Activated CD4-positive, alpha-beta memory T cell treated with anti-CD3 and anti-CD28 coated beads, Interleukin-2, amount 10 ng/mL, durations not matched to agents 7 days and 5 days (primary cell): Measurements from ENCODE around the gene UTS2R. TPM values are rescaled to one million over a fixed set of nuclear protein-coding genes. Genes with fewer than 3 reads are reported as not detected.
A peak's percentile ranks its signal among the peaks of the same experiment; 100 is the strongest.

Source experiments
- CTCF ChIA-PET: fragments of 350-600 bp; sonication (Branson Sonifier 250); formaldehyde crosslinking; loops from one replicate; lab custom pipeline; 2021; ENCODE audit warnings: antibody characterized with exemption, inconsistent platforms; lab: Charles Lee
- POLR2A ChIA-PET: fragments of 350-600 bp; sonication (Branson Sonifier 250); formaldehyde crosslinking; loops from one replicate; lab custom pipeline; 2021; ENCODE audit warnings: antibody characterized with exemption; lab: Charles Lee
- DNase-seq: peaks from one replicate; pipeline ENCODE4 v3.0.0-alpha.2; 2020
- H3K27ac Mint-ChIP-seq: one replicate; pipeline ENCODE4 v1.8.0; 2021; ENCODE audit warnings: mild to moderate bottlenecking, mixed read lengths
- H3K27me3 Mint-ChIP-seq: one replicate; pipeline ENCODE4 v1.8.0; 2021; ENCODE audit warnings: mixed read lengths
- H3K36me3 Mint-ChIP-seq: one replicate; pipeline ENCODE4 v1.8.0; 2021; ENCODE audit warnings: low read depth, mixed read lengths
- H3K4me1 Mint-ChIP-seq: one replicate; pipeline ENCODE4 v1.8.0; 2021; ENCODE audit warnings: mixed read lengths
- H3K4me3 Mint-ChIP-seq: one replicate; pipeline ENCODE4 v1.8.0; 2021; ENCODE audit warnings: mild to moderate bottlenecking, mixed read lengths
- H3K9me3 Mint-ChIP-seq: one replicate; pipeline ENCODE4 v1.8.0; 2021; ENCODE audit warnings: mixed read lengths
- total RNA-seq, 2 experiments: library from RNA; stranded (reverse); gene quantifications; one replicate each; pipeline ENCODE4 v1.2.3, GENCODE V29; 2021

UTS2R gene
- total RNA-seq, 2 experiments from 2014 or later, result not detected

- CTCF ChIA-PET, result no interaction called here
- POLR2A ChIA-PET, result no interaction called here
- H3K4me3 Mint-ChIP-seq, result no peak overlapping the region
- peaks cover 3% of the 10 kb centered on the region for H3K36me3 Mint-ChIP-seq
- no peak for DNase-seq
- H3K27ac Mint-ChIP-seq, result no peak overlapping the region
- no peaks in the 10 kb centered on the region for H3K9me3 Mint-ChIP-seq
- no peaks in the 10 kb centered on the region for H3K4me1 Mint-ChIP-seq
- H3K27me3 Mint-ChIP-seq, result no peaks in the 10 kb centered on the region
Measured at GRCh38 chr17:82392941-82393340, 21.4 kb downstream of the UTS2R start.

- no peak for DNase-seq
- Mint-ChIP-seq H3K4me3 (no peak overlapping the region), H3K27ac (no peak overlapping the region), H3K9me3 (no peaks in the 10 kb centered on the region), H3K36me3 (peaks cover 3% of the 10 kb centered on the region), H3K4me1 (no peaks in the 10 kb centered on the region), H3K27me3 (no peaks in the 10 kb centered on the region)
- CTCF ChIA-PET, result no interaction called here
- POLR2A ChIA-PET, result no interaction called here
Measured at GRCh38 chr17:82394278-82394677, 22.7 kb downstream of the UTS2R start.

- no peak overlapping the region for H3K4me3 Mint-ChIP-seq
- ChIA-PET POLR2A (no interaction called here), CTCF (no interaction called here)
- H3K36me3 Mint-ChIP-seq, result peaks cover 7% of the 10 kb centered on the region
- no peak overlapping the region for H3K27ac Mint-ChIP-seq
- no peaks in the 10 kb centered on the region for H3K9me3 Mint-ChIP-seq
- H3K4me1 Mint-ChIP-seq, result peaks cover 16% of the 10 kb centered on the region
- DNase-seq, result no peak
- no peaks in the 10 kb centered on the region for H3K27me3 Mint-ChIP-seq
Measured at GRCh38 chr17:82396601-82397435, 25.3 kb downstream of the UTS2R start.

DNA sequence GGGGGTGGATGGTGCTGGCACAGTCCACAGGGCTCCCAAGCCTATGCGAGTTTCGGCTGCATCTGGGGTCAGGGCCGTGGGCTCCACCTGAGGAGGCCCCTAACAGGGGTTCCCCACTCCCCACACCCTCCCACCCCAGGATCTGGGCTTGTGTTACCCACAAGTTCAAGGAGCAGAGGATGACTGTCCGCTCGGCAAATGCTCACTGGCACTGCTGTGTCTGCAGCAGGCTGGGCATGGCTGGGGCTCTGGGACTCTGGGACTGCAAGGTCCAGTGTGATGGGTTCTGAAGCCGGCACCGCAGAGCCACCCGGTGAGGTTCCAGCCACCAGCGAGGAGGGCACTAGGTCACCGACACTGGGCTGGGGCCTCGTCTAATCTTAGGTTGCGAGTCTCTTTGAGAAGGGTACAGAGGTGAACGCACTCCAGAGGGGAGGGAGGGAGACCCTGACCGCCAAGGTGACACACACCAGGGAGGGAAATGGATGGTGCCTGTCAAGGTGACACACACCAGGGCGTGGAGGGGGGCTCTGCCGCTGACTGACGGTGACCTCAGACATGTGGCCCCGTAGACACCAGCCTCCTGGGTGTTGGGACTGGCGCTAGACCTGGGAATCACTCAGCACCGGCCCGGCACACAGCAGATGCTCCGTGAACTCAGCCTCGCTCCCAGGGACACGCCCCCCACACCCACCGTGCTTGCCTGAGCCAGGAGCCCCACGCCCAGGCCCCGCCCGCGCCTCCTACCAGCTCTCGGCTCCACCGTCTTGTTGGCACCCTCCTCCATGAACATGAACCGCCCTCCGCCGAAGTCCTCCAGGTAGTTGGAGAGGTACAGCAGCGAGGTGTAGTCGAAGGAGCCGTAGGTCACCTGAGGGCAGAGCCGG is 26.1 kb downstream of the UTS2R start:
- POLR2A ChIA-PET, result no interaction called here
- peaks cover 10% of the 10 kb centered on the region for H3K36me3 Mint-ChIP-seq
- CTCF ChIA-PET, result no interaction called here
- no peak overlapping the region for H3K27ac Mint-ChIP-seq
- no peaks in the 10 kb centered on the region for H3K9me3 Mint-ChIP-seq
- no peak overlapping the region for H3K4me3 Mint-ChIP-seq
- peaks cover 17% of the 10 kb centered on the region for H3K4me1 Mint-ChIP-seq
- no peak for DNase-seq
- H3K27me3 Mint-ChIP-seq, result no peaks in the 10 kb centered on the region

DNA sequence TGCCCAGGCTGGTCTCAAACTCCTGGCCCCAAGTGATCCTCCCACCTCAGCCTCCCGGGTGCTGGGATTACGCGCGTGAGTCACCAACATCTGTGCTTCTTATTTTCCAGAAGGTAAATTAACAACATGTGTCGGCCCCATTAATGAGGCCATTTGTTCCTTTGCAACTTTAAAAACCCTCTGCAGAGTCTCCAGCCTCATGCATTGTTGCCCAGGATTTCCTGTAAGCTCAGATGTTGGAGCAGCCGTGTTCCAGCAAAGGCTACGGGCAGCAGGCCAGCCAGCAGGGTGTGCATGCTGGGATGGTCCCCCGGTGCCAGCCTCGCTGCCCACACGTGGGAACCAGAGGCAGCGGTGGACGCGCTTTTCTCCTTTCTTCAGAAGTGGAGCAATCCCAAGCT is 27.5 kb downstream of the UTS2R start:
- Mint-ChIP-seq H3K4me3 (no peak overlapping the region), H3K27me3 (no peaks in the 10 kb centered on the region), H3K4me1 (peaks cover 17% of the 10 kb centered on the region), H3K36me3 (peaks cover 20% of the 10 kb centered on the region), H3K27ac (no peak overlapping the region), H3K9me3 (no peaks in the 10 kb centered on the region)
- ChIA-PET POLR2A (interaction anchor here (1.6 kb wide), 1 partner anchor 28 kb away, joined by 6 read pairs; no protein-coding TSS in a partner anchor), CTCF (interaction anchor here (1.2 to 1.5 kb wide), 2 partner anchors 18 to 77 kb away, joined by 3 read pairs; no protein-coding TSS in a partner anchor)
- DNase-seq, result no peak

DNA sequence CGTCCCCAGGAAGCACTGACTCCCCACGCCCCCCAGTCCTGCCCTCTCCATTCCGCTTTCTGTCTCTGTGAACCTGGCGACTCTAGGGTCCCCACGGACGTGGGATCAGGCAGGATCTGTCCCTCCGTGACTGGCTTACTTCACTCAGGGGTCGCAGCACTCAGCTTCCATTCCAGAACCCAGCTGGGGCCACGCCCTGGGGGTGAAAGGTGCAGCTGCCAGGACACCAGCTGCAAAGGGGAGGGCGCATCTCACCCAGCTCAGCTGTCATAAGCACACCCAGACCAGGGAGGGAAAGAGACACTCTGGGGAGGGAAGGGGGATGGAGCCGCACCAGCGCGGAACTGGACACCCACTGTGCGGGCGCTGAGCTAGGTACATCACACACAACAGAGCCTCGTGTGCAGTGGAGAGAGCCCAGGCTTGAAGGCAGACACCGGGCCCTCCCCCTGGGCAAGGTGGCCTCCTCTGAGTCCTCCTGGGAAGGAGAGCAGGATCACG is 28.1 kb downstream of the UTS2R start:
- peaks cover 17% of the 10 kb centered on the region for H3K4me1 Mint-ChIP-seq
- H3K36me3 Mint-ChIP-seq, result peaks cover 20% of the 10 kb centered on the region
- H3K27me3 Mint-ChIP-seq, result no peaks in the 10 kb centered on the region
- no peak for DNase-seq
- ChIA-PET POLR2A (interaction anchor here (1.6 kb wide), 1 partner anchor 29 kb away, joined by 6 read pairs; no protein-coding TSS in a partner anchor), CTCF (interaction anchor here (1.2 to 1.5 kb wide), 2 partner anchors 18 to 78 kb away, joined by 3 read pairs; no protein-coding TSS in a partner anchor)
- no peak overlapping the region for H3K27ac Mint-ChIP-seq
- H3K4me3 Mint-ChIP-seq, result no peak overlapping the region
- no peaks in the 10 kb centered on the region for H3K9me3 Mint-ChIP-seq

DNA sequence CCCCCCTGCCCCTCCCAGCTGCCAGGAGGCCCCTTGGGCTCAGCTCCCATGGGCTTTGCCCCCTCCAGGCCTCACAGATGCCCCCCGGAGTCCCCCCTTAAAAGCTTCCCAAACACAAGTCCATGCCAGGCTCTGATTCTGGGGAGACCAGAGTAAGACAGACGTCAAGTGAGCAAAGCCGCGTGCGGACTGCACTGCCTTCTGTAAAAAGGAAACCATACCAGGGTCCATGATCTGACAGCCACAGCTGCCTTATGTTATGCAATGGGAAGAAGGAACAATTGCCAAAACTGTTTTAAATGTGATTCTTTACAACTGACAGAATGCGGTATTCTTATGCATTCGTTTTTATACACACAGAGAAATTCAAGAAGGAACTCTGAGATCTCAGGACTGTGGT is 28.6 kb downstream of the UTS2R start:
- H3K4me3 Mint-ChIP-seq, result no peak overlapping the region
- H3K9me3 Mint-ChIP-seq, result no peaks in the 10 kb centered on the region
- ChIA-PET POLR2A (interaction anchor here (0.7 to 1.6 kb wide), 2 partner anchors 30 to 55 kb away, joined by 3 to 6 read pairs; no protein-coding TSS in a partner anchor), CTCF (interaction anchor here (1.2 to 1.5 kb wide), 2 partner anchors 17 to 78 kb away, joined by 3 read pairs; no protein-coding TSS in a partner anchor)
- no peak for DNase-seq
- peaks cover 21% of the 10 kb centered on the region for H3K36me3 Mint-ChIP-seq
- peaks cover 17% of the 10 kb centered on the region for H3K4me1 Mint-ChIP-seq
- no peaks in the 10 kb centered on the region for H3K27me3 Mint-ChIP-seq
- no peak overlapping the region for H3K27ac Mint-ChIP-seq

DNA sequence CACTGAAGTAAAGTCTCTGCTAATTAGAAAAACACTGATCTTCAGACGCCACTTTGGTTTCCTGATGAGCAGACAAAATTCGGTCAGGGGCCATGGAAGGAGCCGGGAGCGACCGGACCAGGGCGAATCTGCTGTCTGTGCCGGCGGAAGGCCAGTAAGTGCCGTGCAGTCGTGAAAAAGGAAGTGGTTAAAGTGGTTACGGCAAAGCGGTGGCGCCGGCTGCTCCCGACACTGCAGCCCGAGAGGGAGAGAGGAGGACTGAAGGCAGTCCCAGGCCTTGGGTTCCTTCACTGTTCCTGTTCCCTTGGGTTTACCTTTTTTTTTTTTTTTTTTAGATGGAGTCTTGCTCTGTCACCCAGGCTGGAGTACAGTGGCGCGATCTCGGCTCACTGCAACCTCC is 29.3 kb downstream of the UTS2R start:
- peaks cover 17% of the 10 kb centered on the region for H3K4me1 Mint-ChIP-seq
- no peaks in the 10 kb centered on the region for H3K9me3 Mint-ChIP-seq
- H3K27me3 Mint-ChIP-seq, result no peaks in the 10 kb centered on the region
- peak overlapping the region; percentile 74 for H3K27ac Mint-ChIP-seq
- H3K36me3 Mint-ChIP-seq, result peaks cover 22% of the 10 kb centered on the region
- CTCF ChIA-PET, result interaction anchor here (0.6 to 0.7 kb wide), 2 partner anchors 11 to 35 kb away, joined by 3 read pairs; no protein-coding TSS in a partner anchor
- POLR2A ChIA-PET, result interaction anchor here (0.7 kb wide), 1 partner anchor 56 kb away, joined by 3 read pairs; no protein-coding TSS in a partner anchor
- peak; percentile 76 for DNase-seq
- H3K4me3 Mint-ChIP-seq, result peak overlapping the region; percentile 50

DNA sequence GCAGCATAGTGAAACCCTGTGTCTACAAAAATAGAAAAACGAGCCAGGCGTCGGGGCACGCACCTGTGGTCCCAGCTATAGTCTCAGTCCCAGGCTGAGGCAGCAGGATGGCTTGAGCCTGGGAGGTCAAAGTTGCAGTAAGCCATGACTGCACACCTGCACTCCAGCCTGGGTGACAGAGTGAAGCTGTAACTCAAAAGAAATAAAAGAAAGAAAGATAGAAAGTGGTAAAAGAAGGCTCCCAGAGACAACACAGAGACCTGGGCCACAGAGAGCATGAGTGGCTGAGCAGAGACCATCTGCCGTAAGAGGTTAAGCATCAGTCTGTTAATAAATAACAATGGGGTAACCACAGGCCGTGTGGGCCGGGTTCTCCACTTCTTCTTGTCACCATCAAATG is 31.3 kb downstream of the UTS2R start:
- DNase-seq, result no peak
- ChIA-PET POLR2A (no interaction called here), CTCF (interaction anchor here (0.7 kb wide), 1 partner anchor 11 kb away, joined by 3 read pairs; no protein-coding TSS in a partner anchor)
- H3K4me1 Mint-ChIP-seq, result peaks cover 24% of the 10 kb centered on the region
- no peaks in the 10 kb centered on the region for H3K27me3 Mint-ChIP-seq
- H3K27ac Mint-ChIP-seq, result no peak overlapping the region
- no peaks in the 10 kb centered on the region for H3K9me3 Mint-ChIP-seq
- H3K36me3 Mint-ChIP-seq, result peaks cover 22% of the 10 kb centered on the region
- no peak overlapping the region for H3K4me3 Mint-ChIP-seq

- Mint-ChIP-seq H3K4me3 (no peak overlapping the region), H3K27ac (no peak overlapping the region), H3K4me1 (peaks cover 24% of the 10 kb centered on the region), H3K9me3 (no peaks in the 10 kb centered on the region), H3K27me3 (no peaks in the 10 kb centered on the region), H3K36me3 (peaks cover 22% of the 10 kb centered on the region)
- DNase-seq, result no peak
- ChIA-PET POLR2A (no interaction called here), CTCF (no interaction called here)
Measured at GRCh38 chr17:82403662-82404660, 32.4 kb downstream of the UTS2R start.

DNA sequence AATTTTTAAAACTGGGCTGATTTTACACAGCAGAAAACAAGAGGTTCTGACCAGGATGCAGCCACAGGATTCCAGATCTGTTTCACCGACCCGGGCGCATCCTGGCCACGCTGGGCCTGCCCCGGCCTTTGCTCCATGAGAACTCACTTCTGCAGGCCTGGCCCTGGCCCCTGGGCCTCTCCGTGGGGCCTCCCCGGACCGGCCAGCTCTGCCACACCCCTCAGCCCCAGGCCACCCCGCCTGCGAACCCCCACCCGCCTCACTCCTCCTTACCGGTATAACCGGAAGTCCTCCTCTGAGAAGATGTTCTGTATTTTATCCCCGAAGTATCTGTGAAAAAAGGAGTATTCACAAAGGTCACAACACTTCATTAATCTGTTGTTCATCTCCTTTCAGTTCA is 33.5 kb downstream of the UTS2R start:
- Mint-ChIP-seq H3K36me3 (peaks cover 22% of the 10 kb centered on the region), H3K9me3 (no peaks in the 10 kb centered on the region), H3K4me3 (no peak overlapping the region), H3K4me1 (peaks cover 22% of the 10 kb centered on the region), H3K27ac (no peak overlapping the region), H3K27me3 (no peaks in the 10 kb centered on the region)
- CTCF ChIA-PET, result interaction anchor here (0.7 kb wide), 1 partner anchor 100 kb away, joined by 3 read pairs; no protein-coding TSS in a partner anchor
- no peak for DNase-seq
- POLR2A ChIA-PET, result no interaction called here
